ENCODE measurements around the gene INPP5K. TPM values are rescaled to one million over a fixed set of nuclear protein-coding genes. Genes with fewer than 3 reads are reported as not detected.

Gene INPP5K
- total RNA-seq, 1 experiment from 2014 or later: 41.9 TPM

GRCh38 chr17:1555651-1556471 is 39.4 kb upstream of the INPP5K start:
- Histone ChIP-seq H2AFZ (no peak overlapping the region), H3K79me2 (ENCODE audit: low read depth) (peaks cover 42% of the 10 kb centered on the region), H4K20me1 (ENCODE audit: insufficient read depth) (peaks cover 56% of the 10 kb centered on the region), H3F3A (ENCODE audit: insufficient read depth, low read depth) (peaks cover 28% of the 10 kb centered on the region), H3K9me2 (ENCODE audit: insufficient read depth) (no peaks in the 10 kb centered on the region), H3K9me3 (ENCODE audit: insufficient read depth, low read depth) (no peaks in the 10 kb centered on the region), H3K36me3 (ENCODE audit: low read depth) (peaks cover 22% of the 10 kb centered on the region; the same call in 1 of the 2 replicates), H3K4me2 (no peak overlapping the region), H3K27me3 (ENCODE audit: insufficient read depth, low read depth) (no peaks in the 10 kb centered on the region), H3K4me3 (no peak overlapping the region), H3K27ac (no peak overlapping the region), H3K4me1 (replicated peaks; ENCODE audit: insufficient read depth) (peaks cover 3% of the 10 kb centered on the region; the same call in 1 of the 2 replicates)
- TF ChIP-seq EZH2 (IDR thresholded peaks at IDR 0.05; ENCODE audit: low read depth) (no peak), CTCF (conservative IDR thresholded peaks at IDR 0.05) (no peak)
- BruUV-seq (replicated peaks): no TSS peak
- POLR2A ChIA-PET (ENCODE audit: unreplicated experiment): no interaction called here
- no peak for DNase-seq
- CTCF ChIA-PET: no interaction called here
- intact Hi-C loops (cut with micrococcal nuclease; ENCODE audit: unreplicated experiment): no loop called here

DNA sequence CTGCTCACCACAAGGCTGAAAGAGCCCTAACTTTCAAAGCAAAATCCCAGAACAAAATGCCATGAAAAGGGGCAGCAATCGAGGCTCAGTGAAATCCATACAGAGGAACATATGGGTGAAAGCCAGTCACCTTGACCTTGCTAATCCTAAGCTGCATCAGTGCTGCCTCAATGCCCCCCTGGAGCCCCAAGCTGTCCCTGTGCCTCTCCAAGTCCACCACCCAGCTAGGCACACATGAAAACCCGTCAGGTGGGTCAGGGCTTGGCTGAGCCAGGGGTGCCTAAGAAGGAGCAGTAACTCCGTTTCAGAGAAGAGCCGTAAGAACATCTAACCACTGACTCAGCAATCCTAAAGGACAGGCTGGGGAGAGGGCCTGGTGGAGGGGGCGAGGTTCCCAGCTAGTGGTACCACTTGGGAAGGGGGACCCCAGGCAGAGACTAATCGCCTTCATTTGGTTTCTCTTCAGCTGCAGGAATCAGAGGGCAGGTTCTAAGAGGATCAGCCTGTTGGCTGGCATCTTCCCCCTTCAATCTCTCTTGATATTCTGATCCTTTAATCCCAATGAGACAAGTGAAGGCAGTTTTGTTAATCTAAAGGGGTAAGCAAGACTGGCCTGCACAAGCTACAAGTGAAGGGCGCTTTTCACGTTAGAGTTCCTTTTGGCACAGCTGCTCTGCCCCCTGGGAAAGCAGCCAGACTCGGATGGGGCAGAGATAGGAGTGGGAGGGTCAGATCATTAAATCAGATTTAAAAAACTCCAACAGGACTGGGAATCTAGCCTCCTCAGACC is 38.5 kb upstream of the INPP5K start:
- CTCF ChIA-PET: no interaction called here
- H4K20me1 ChIP-seq (ENCODE audit: insufficient read depth): peaks cover 50% of the 10 kb centered on the region
- no peak overlapping the region for H3K27ac ChIP-seq

More for the DNA sequence above, 38.5 kb upstream of the INPP5K start:
- no peaks in the 10 kb centered on the region for H3K9me2 ChIP-seq (ENCODE audit: insufficient read depth)
- H3K9me3 ChIP-seq (ENCODE audit: insufficient read depth, low read depth): no peaks in the 10 kb centered on the region
- no peak overlapping the region for H3K4me3 ChIP-seq
- H3K4me2 ChIP-seq: no peak overlapping the region
- BruUV-seq (replicated peaks): no TSS peak
- H3K79me2 ChIP-seq (ENCODE audit: low read depth): peaks cover 33% of the 10 kb centered on the region
- POLR2A ChIA-PET (ENCODE audit: unreplicated experiment): interaction anchor here (0.7 kb wide), 1 partner anchor 92 kb away, joined by 4 read pairs; no protein-coding TSS in a partner anchor
- no peak for DNase-seq
- no peaks in the 10 kb centered on the region for H3K4me1 ChIP-seq (replicated peaks; ENCODE audit: insufficient read depth)
- H3K27me3 ChIP-seq (ENCODE audit: insufficient read depth, low read depth): no peaks in the 10 kb centered on the region
- peaks cover 22% of the 10 kb centered on the region; the same call in 1 of the 2 replicates for H3K36me3 ChIP-seq (ENCODE audit: low read depth)
- intact Hi-C loops (cut with micrococcal nuclease; ENCODE audit: unreplicated experiment): no loop called here
- no peak for TF ChIP-seq EZH2 (IDR thresholded peaks at IDR 0.05; ENCODE audit: low read depth)
- no peak for TF ChIP-seq CTCF (conservative IDR thresholded peaks at IDR 0.05)
- H3F3A ChIP-seq (ENCODE audit: insufficient read depth, low read depth): peaks cover 28% of the 10 kb centered on the region
- no peak overlapping the region for H2AFZ ChIP-seq

All from PC-9 (cell line).